ENCODE data around the gene IL5RA. TPM values are rescaled to one million over a fixed set of nuclear protein-coding genes. Genes with fewer than 3 reads are reported as not detected.

IL5RA gene
- total and polyA plus RNA-seq, 9 of the 15 experiments (the other 6 are each of a cell fraction or from before 2014, with no cell fraction given): 0.07 to 0.28 (median 0.14) TPM; not detected in 4

DNA sequence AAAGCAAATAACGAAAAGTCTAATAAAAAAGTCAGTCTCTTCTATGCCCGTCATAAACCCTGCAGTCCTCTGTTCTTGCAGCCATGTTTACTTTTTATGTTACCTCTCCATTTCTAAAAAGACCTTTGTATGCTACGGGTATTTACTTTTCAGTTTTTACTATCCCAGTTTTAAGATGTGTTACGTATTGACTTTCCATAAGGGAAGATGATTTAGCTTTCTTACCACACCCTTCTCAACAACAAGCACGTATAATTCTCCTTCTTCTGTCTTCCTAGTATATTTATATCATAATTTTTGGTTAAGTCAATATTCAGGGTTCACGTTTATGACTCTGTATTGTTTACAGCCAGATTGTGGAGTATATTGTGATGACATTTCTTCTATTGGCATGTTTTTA is 27.4 kb upstream of the IL5RA start (continued):
- TF ChIP-seq, protein P1, sequence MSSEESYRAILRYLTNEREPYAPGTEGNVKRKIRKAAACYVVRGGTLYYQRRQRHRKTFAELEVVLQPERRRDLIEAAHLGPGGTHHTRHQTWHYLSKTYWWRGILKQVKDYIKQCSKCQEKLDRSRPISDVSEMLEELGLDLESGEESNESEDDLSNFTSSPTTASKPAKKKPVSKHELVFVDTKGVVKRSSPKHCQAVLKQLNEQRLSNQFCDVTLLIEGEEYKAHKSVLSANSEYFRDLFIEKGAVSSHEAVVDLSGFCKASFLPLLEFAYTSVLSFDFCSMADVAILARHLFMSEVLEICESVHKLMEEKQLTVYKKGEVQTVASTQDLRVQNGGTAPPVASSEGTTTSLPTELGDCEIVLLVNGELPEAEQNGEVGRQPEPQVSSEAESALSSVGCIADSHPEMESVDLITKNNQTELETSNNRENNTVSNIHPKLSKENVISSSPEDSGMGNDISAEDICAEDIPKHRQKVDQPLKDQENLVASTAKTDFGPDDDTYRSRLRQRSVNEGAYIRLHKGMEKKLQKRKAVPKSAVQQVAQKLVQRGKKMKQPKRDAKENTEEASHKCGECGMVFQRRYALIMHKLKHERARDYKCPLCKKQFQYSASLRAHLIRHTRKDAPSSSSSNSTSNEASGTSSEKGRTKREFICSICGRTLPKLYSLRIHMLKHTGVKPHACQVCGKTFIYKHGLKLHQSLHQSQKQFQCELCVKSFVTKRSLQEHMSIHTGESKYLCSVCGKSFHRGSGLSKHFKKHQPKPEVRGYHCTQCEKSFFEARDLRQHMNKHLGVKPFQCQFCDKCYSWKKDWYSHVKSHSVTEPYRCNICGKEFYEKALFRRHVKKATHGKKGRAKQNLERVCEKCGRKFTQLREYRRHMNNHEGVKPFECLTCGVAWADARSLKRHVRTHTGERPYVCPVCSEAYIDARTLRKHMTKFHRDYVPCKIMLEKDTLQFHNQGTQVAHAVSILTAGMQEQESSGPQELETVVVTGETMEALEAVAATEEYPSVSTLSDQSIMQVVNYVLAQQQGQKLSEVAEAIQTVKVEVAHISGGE (CRISPR knock-in tag; IDR thresholded peaks at IDR 0.05): no peak
- TF ChIP-seq ZNF184 (CRISPR knock-in tag; IDR thresholded peaks at IDR 0.05) (no peak), TAL1 (IDR thresholded peaks at IDR 0.05) (no peak), PHB (CRISPR knock-in tag; IDR thresholded peaks at IDR 0.05) (no peak), ELF2 (CRISPR knock-in tag; IDR thresholded peaks at IDR 0.05) (no peak), CEBPG (CRISPR knock-in tag; IDR thresholded peaks at IDR 0.05) (no peak), CEBPG (tag; conservative IDR thresholded peaks at IDR 0.05 in 1 of 2, IDR thresholded peaks at IDR 0.05 in 1 of 2) (no peak), CBX2 (IDR thresholded peaks at IDR 0.05; ENCODE audit: insufficient read depth, low read length, poor library complexity, severe bottlenecking) (no peak), PML (IDR thresholded peaks at IDR 0.05; ENCODE audit: low read length) (no peak)

All from K562 (cell line).